IMR-90 (cell line): Measurements from ENCODE around the gene TK2. TPM values are rescaled to one million over a fixed set of nuclear protein-coding genes. Genes with fewer than 3 reads are reported as not detected.
A peak's percentile ranks its signal among the peaks of the same experiment; 100 is the strongest.

Experiments used
- ATAC-seq: fragments of 200-7000 bp; cut with Tn5 transposase; 2 replicates; pipeline ENCODE4 v1.9.1; 2020; ENCODE audit warnings: low read depth, mild to moderate bottlenecking, moderate library complexity
- BruUV-seq: library from RNA; stranded (reverse); fragments of 400-500 nt; replicated peaks from 2 replicates; lab custom pipeline; 2021; lab: Mats Ljungman, UMichigan
- CTCF ChIA-PET: fragments of 300-600 bp; formaldehyde crosslinking; extraction: SDS; loops from one replicate; lab custom pipeline; 2021; ENCODE audit warnings: antibody characterized with exemption; lab: Yijun Ruan, JAX
- POLR2A ChIA-PET: fragments of 300-600 bp; sonication (Branson Sonifier 250); formaldehyde crosslinking; loops from one replicate; lab custom pipeline; 2022; ENCODE audit warnings: antibody characterized with exemption; ENCODE audit not compliant: unreplicated experiment; lab: Charles Lee
- DNase-seq: peaks from one replicate; pipeline ENCODE4 v3.0.0; 2013
- H2AFZ ChIP-seq: replicated peaks from 2 replicates; pipeline ENCODE3; 2013; ENCODE audit warnings: low read length, mild to moderate bottlenecking; ENCODE audit not compliant: poor library complexity
- H2AK5ac ChIP-seq: 2 replicates; pipeline ENCODE4 v1.6.1; 2013; ENCODE audit warnings: low read depth, low read length, inconsistent platforms
- H2AK9ac ChIP-seq: replicated peaks from 2 replicates; pipeline ENCODE3; 2013; ENCODE audit warnings: mild to moderate bottlenecking, low read depth, low read length, moderate library complexity; ENCODE audit not compliant: poor library complexity
- H2BK120ac ChIP-seq: 2 replicates; pipeline ENCODE4 v1.6.1; 2013; ENCODE audit warnings: low read depth, low read length, inconsistent platforms
- H2BK15ac ChIP-seq: 3 replicates; pipeline ENCODE4 v1.6.1; 2013; ENCODE audit warnings: low read depth, low read length, inconsistent platforms
- H2BK20ac ChIP-seq: 2 replicates; pipeline ENCODE4 v1.6.1; 2013; ENCODE audit warnings: low read depth, mild to moderate bottlenecking, inconsistent platforms, low read length, moderate library complexity
- H2BK5ac ChIP-seq: 2 replicates; pipeline ENCODE4 v1.6.1; 2013; ENCODE audit warnings: mild to moderate bottlenecking, low read depth, low read length, inconsistent platforms; ENCODE audit not compliant: poor library complexity, severe bottlenecking
- H3K14ac ChIP-seq: replicated peaks from 2 replicates; pipeline ENCODE4 v1.6.1; 2013; ENCODE audit warnings: low read depth, low read length, inconsistent platforms
- H3K18ac ChIP-seq: 2 replicates; pipeline ENCODE4 v1.6.1; 2013; ENCODE audit warnings: low read depth, low read length, control low read depth
- H3K23ac ChIP-seq: 2 replicates; pipeline ENCODE4 v1.6.1; 2013; ENCODE audit warnings: low read depth, low read length, inconsistent platforms
- H3K27ac ChIP-seq: 2 replicates; pipeline ENCODE4 v1.5.1; 2013; ENCODE audit warnings: mild to moderate bottlenecking, control low read depth, low read length; ENCODE audit not compliant: insufficient read depth
- H3K27me3 ChIP-seq: 2 replicates; pipeline ENCODE4 v1.6.1; 2013; ENCODE audit warnings: low read length; ENCODE audit not compliant: control insufficient read depth, insufficient read depth
- H3K36me3 ChIP-seq: 2 replicates; pipeline ENCODE4 v1.6.1; 2013; ENCODE audit warnings: low read length, mixed read lengths; ENCODE audit not compliant: control insufficient read depth, insufficient read depth
- H3K4ac ChIP-seq: 2 replicates; pipeline ENCODE4 v1.6.1; 2013; ENCODE audit warnings: low read depth, low read length, inconsistent platforms
- H3K4me1 ChIP-seq: 2 replicates; pipeline ENCODE4 v1.6.1; 2013; ENCODE audit warnings: low read length, mixed read lengths; ENCODE audit not compliant: control insufficient read depth, insufficient read depth
- H3K4me2 ChIP-seq: 2 replicates; pipeline ENCODE4 v1.6.1; 2013; ENCODE audit warnings: low read depth, mild to moderate bottlenecking, control low read depth, low read length, moderate library complexity
- H3K4me3 ChIP-seq: 2 replicates; pipeline ENCODE4 v1.5.1; 2013; ENCODE audit warnings: low read depth, mild to moderate bottlenecking, control low read depth, low read length, moderate library complexity; ENCODE audit not compliant: insufficient read depth
- H3K56ac ChIP-seq: 2 replicates; pipeline ENCODE4 v1.6.1; 2013; ENCODE audit warnings: low read length, inconsistent platforms; ENCODE audit not compliant: insufficient read depth; ENCODE audit errors: extremely low read depth
- H3K79me1 ChIP-seq, 2 experiments: 2 replicates each; pipeline ENCODE4 v1.6.1; 2013; ENCODE audit warnings: low read length in 2 of 2, inconsistent platforms in 1 of 2, low read depth in 1 of 2
- H3K9ac ChIP-seq: 2 replicates; pipeline ENCODE4 v1.6.1; 2013; ENCODE audit warnings: low read depth, low read length, control low read depth
- H3K9me1 ChIP-seq: 2 replicates; pipeline ENCODE4 v1.6.1; 2013; ENCODE audit warnings: low read length, inconsistent platforms; ENCODE audit not compliant: insufficient read depth
- H3K9me3 ChIP-seq: 2 replicates; pipeline ENCODE4 v1.6.1; 2013; ENCODE audit warnings: low read length; ENCODE audit not compliant: control insufficient read depth, insufficient read depth
- H4K20me1 ChIP-seq: 2 replicates; pipeline ENCODE4 v1.6.1; 2013; ENCODE audit warnings: low read length, inconsistent platforms; ENCODE audit not compliant: insufficient read depth
- H4K5ac ChIP-seq: 2 replicates; pipeline ENCODE4 v1.6.1; 2013; ENCODE audit warnings: mild to moderate bottlenecking, low read depth, low read length, control low read depth
- H4K8ac ChIP-seq, 2 experiments: 2 replicates each; pipeline ENCODE4 v1.6.1; 2013; ENCODE audit warnings: low read depth in 2 of 2, low read length in 2 of 2, control low read depth in 1 of 2, inconsistent platforms in 1 of 2
- H4K91ac ChIP-seq: 2 replicates; pipeline ENCODE4 v1.6.1; 2013; ENCODE audit warnings: low read depth, low read length, inconsistent platforms; ENCODE audit not compliant: insufficient read depth
- CHD1 ChIP-seq: IDR thresholded peaks from 2 replicates; pipeline ENCODE4 v1.6.1; 2012; ENCODE audit warnings: low read depth, low read length, improper control_type of control experiment
- CTCF ChIP-seq: conservative IDR thresholded peaks from 2 replicates; pipeline ENCODE4 v1.5.1; 2012; ENCODE audit warnings: mild to moderate bottlenecking, low read depth, low read length, improper control_type of control experiment
- ELK1 ChIP-seq: fragments of 150-350 bp; IDR thresholded peaks from 2 replicates; pipeline ENCODE4 v1.6.1; 2016; ENCODE audit warnings: low read depth, mild to moderate bottlenecking, low read length, moderate library complexity, borderline replicate concordance
- MXI1 ChIP-seq: IDR thresholded peaks from 2 replicates; pipeline ENCODE4 v1.6.1; 2012; ENCODE audit warnings: low read depth, mild to moderate bottlenecking, low read length, moderate library complexity, borderline replicate concordance
- NFE2L2 ChIP-seq: fragments of 150-350 bp; IDR thresholded peaks from 2 replicates; pipeline ENCODE4 v1.6.1; 2016; ENCODE audit warnings: low read depth, mild to moderate bottlenecking, low read length
- POLR2A ChIP-seq: IDR thresholded peaks from 2 replicates; pipeline ENCODE4 v1.6.1; 2012; ENCODE audit warnings: mild to moderate bottlenecking, low read depth, low read length
- RAD21 ChIP-seq: IDR thresholded peaks from 2 replicates; pipeline ENCODE4 v1.6.1; 2012; ENCODE audit warnings: low read length, improper control_type of control experiment
- RCOR1 ChIP-seq: IDR thresholded peaks from 2 replicates; pipeline ENCODE4 v1.6.1; 2012; ENCODE audit warnings: mild to moderate bottlenecking, low read length, improper control_type of control experiment; ENCODE audit not compliant: insufficient replicate concordance
- RFX5 ChIP-seq: IDR thresholded peaks from 2 replicates; pipeline ENCODE4 v1.8.0; 2012; ENCODE audit warnings: low read depth, mild to moderate bottlenecking, low read length, moderate library complexity
- SMC3 ChIP-seq: fragments of 150-350 bp; IDR thresholded peaks from 2 replicates; pipeline ENCODE4 v1.6.1; 2016; ENCODE audit warnings: low read depth, mild to moderate bottlenecking, antibody characterized with exemption, low read length, moderate library complexity
- WGBS, 2 experiments: methylation state at CpG; one replicate each; pipeline versions ENCODE4 v1.1.5 to v1.1.7; 2013; ENCODE audit warnings: missing lambda C conversion rate in 2 of 2; ENCODE audit not compliant: insufficient read length in 1 of 2; ENCODE audit errors: extremely low coverage in 2 of 2; 5-methylcytosine and 5-hydroxymethylcytosine counted together
- dilution Hi-C: fragments of 300-500 bp; cut with HindIII; formaldehyde crosslinking; loops from one replicate; pipeline ENCODE4 v1.14.3; 2018; ENCODE audit warnings: low sequenced_read_pairs; ENCODE audit not compliant: unreplicated experiment
- in situ Hi-C: fragments of 300-500 bp; cut with MboI; formaldehyde crosslinking; loops from 3 replicates; pipeline ENCODE4 v1.14.3; 2019; ENCODE audit warnings: low sequenced_read_pairs, inconsistent platforms, mixed read lengths
- intact Hi-C: fragments of 100-400 bp; cut with micrococcal nuclease; formaldehyde crosslinking; loops from 2 replicates; pipeline ENCODE4 v1.10.0; 2022
- polyA plus RNA-seq, 3 experiments: library from polyadenylated mRNA; depleted of rRNA; stranded (reverse); fragments of >200 nt; gene quantifications; 2 replicates each; pipeline ENCODE4 v1.2.3, GENCODE V29; 2012; ENCODE audit warnings: low replicate concordance in 1 of 3
- total RNA-seq: library from RNA; depleted of rRNA; stranded (reverse); fragments of >200 nt; gene quantifications from 2 replicates; pipeline ENCODE4 v1.2.3, GENCODE V29; 2012

The TK2 gene
- total and polyA plus RNA-seq, 2 of the 4 experiments (the other 2 are of a cell fraction) = 14.7 to 16.5 TPM

- no peak for TF ChIP-seq SMC3
Measured at GRCh38 chr16:66522816-66523590, 26.9 kb downstream of the TK2 start (continued).

GRCh38 chr16:66521951-66522771 lies 27.8 kb downstream of the TK2 start:
- Histone ChIP-seq H4K91ac (peak overlapping the region; percentile 66), H4K8ac (peak overlapping the region; percentile 3 to 59; a peak in 3 of 4 replicates), H3K9me3 (no peaks in the 10 kb centered on the region), H3K18ac (peak overlapping the region; percentile 25; the same call in 1 of the 2 replicates), H2AK9ac (peak overlapping the region; percentile 88), H3K36me3 (peaks cover 16% of the 10 kb centered on the region; the same call in 1 of the 2 replicates), H3K4me2 (peak overlapping the region; percentile 47; the same call in 1 of the 2 replicates), H3K4me3 (no peak overlapping the region), H3K9me1 (peaks cover 28% of the 10 kb centered on the region), H2AK5ac (peak overlapping the region; percentile 85; the same call in 1 of the 2 replicates), H3K27me3 (no peaks in the 10 kb centered on the region), H2BK5ac (peak overlapping the region; percentile 11), H4K20me1 (no peaks in the 10 kb centered on the region; the same call in 1 of the 2 replicates), H2BK20ac (peak overlapping the region; percentile 64; the same call in 1 of the 2 replicates), H3K27ac (peak overlapping the region; percentile 8; the same call in 1 of the 2 replicates), H2BK120ac (peak overlapping the region; percentile 85; the same call in 1 of the 2 replicates), H3K79me1 (peaks cover 3 to 31% of the 10 kb centered on the region in 2 experiments; a peak in 3 of 4 replicates), H2BK15ac (peak overlapping the region; percentile 87; the same call in 2 of the 3 replicates), H3K14ac (peak overlapping the region; percentile 79), H3K23ac (peak overlapping the region; percentile 21; the same call in 1 of the 2 replicates), H2AFZ (peak overlapping the region; percentile 66), H3K9ac (no peak overlapping the region), H3K56ac (no peak overlapping the region), H3K4me1 (peaks cover 17% of the 10 kb centered on the region), H3K4ac (peak overlapping the region; percentile 81), H4K5ac (peak overlapping the region; percentile 3; the same call in 1 of the 2 replicates)
- ChIA-PET CTCF (interaction anchor here (1.3 to 1.4 kb wide), 2 partner anchors 10 to 129 kb away, joined by 4 read pairs; no protein-coding TSS in a partner anchor), POLR2A (interaction anchor here (0.6 to 1.3 kb wide), 2 partner anchors 30 to 1139 kb away, joined by 3 to 5 read pairs; partner anchors contain the start of gene CKLF)
- BruUV-seq = no TSS peak
- DNase-seq = peak; percentile 76
- WGBS, 2 experiments = 30% methylated on average over 2 of the region's 17 CpGs; no CpG with 5 or more reads in 1 of the 2 experiments
- in situ Hi-C loops (no loop called here), dilution Hi-C loops (no loop called here), intact Hi-C loops (no loop called here)
- peak; percentile 64 for ATAC-seq
- TF ChIP-seq CTCF (no peak), CHD1 (no peak), POLR2A (no peak), MXI1 (no peak), NFE2L2 (no peak), ELK1 (no peak), RCOR1 (no peak), RFX5 (no peak), RAD21 (no peak), SMC3 (no peak)
